Gastrocnemius medialis (tissue), 4 donors: ENCODE measurements around the gene KRTAP16-1.

Experiments used
- POLR2A ChIP-seq, 2 donors: fragments of 450-650 bp; IDR thresholded peaks; one replicate each; pipeline ENCODE4 v1.6.1; 2017; ENCODE audit warnings: antibody characterized with exemption in 2 of 2, mild to moderate bottlenecking in 2 of 2, moderate library complexity in 2 of 2
- TF ChIP-seq, protein P1 (sequence below), 5 experiments: fragments of 450-650 bp in 3 of 5; fragments of 200-600 bp in 2 of 5; sonication (generic) in 2 of 5; IDR thresholded peaks in 4 of 5; conservative IDR thresholded peaks in 1 of 5; 1 replicate in 4 of 5; 2 replicates in 1 of 5; pipeline ENCODE4 v1.5.1; 2016 to 2019; ENCODE audit warnings: antibody characterized with exemption in 5 of 5, mild to moderate bottlenecking in 3 of 5, moderate library complexity in 3 of 5

DNA sequence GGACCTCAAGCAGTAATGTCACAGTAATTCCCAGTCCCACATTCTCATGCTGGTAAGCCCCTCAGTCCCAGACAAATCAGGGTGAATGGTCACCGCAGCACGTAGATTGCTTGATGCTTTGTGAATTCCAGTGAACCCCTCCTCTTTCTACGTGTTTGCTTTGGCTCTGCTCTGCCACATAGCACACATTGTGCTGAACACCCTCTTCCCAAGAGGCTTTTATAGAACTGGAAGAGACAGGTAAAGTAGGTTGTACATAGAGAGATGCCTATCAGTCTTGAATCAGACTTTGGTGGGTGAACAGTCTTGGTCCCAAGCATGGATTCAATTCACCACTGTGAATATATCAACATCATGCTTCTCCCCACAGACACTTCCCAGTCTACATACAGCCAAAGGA is 44.5 kb downstream of the KRTAP16-1 start:
- TF ChIP-seq, protein P1, sequence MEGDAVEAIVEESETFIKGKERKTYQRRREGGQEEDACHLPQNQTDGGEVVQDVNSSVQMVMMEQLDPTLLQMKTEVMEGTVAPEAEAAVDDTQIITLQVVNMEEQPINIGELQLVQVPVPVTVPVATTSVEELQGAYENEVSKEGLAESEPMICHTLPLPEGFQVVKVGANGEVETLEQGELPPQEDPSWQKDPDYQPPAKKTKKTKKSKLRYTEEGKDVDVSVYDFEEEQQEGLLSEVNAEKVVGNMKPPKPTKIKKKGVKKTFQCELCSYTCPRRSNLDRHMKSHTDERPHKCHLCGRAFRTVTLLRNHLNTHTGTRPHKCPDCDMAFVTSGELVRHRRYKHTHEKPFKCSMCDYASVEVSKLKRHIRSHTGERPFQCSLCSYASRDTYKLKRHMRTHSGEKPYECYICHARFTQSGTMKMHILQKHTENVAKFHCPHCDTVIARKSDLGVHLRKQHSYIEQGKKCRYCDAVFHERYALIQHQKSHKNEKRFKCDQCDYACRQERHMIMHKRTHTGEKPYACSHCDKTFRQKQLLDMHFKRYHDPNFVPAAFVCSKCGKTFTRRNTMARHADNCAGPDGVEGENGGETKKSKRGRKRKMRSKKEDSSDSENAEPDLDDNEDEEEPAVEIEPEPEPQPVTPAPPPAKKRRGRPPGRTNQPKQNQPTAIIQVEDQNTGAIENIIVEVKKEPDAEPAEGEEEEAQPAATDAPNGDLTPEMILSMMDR (IDR thresholded peaks at IDR 0.05 in 4 of 5, conservative IDR thresholded peaks at IDR 0.05 in 1 of 5) = no peak
- no peak for TF ChIP-seq POLR2A (IDR thresholded peaks at IDR 0.05)
